Epidermal melanocyte (primary cell): Measurements from ENCODE around the gene CHRNA7.
"Not testable (repeated sequence)": the region's sequence is repeated elsewhere in the genome, so short reads cannot be mapped to it uniquely, and the experiment has no call there.

Experiments
- DNase-seq: peaks from one replicate; pipeline ENCODE4 v3.0.0; 2011; ENCODE audit warnings: low spot score; ENCODE audit not compliant: insufficient read length

Gene CHRNA7

GRCh38 chr15:32119694-32120330 lies 89.5 kb downstream of the CHRNA7 start:
- DNase-seq: no peak

DNA sequence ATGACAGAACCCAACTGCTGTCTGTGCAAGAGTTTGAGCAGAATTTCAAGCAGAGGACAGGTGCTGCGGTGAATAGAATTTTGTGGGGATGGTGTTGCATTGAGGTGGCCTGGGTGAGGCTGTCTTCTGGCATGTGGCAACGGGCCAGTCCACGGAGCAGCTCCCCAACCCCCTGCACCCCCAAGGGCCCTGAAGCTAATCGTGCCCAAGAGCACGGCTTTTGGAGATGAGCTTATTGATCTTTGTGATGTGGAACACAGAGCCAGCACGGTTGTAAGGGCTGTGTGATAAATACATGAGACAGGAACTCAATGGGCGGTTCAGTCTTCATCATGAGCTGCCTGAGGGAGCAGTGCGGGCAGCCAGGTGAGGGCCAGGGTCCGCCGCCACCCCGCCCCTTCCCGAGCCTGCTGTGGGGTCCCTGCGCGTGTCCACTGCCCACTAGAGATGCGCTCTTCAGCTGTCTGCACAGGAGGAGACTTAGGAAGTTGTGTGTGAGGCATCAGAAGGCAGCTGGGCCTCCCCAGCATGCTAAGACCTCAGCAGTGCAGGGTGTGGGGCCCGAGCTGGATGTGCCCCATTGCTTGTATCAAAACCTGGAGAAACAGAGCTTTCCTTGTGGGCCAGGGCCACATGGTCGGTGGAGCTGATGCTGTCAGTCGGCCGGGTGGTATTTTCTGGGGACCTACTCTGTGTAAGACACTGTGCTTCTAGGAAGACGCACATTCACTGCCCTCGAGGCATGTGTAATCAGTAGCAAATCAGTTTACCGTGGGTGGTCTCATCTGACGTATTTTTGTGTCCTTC lies 90.5 kb downstream of the CHRNA7 start:
- DNase-seq: no peak

- no peak for DNase-seq
Measured at GRCh38 chr15:32121384-32121695, 91.0 kb downstream of the CHRNA7 start.

- DNase-seq: no peak
Measured at GRCh38 chr15:32122013-32122412, 91.7 kb downstream of the CHRNA7 start.

- no peak for DNase-seq
Measured at GRCh38 chr15:32123473-32123872, 93.2 kb downstream of the CHRNA7 start.

GRCh38 chr15:32124726-32125125 lies 94.4 kb downstream of the CHRNA7 start:
- no peak for DNase-seq

- no peak for DNase-seq
Measured at GRCh38 chr15:32125595-32125994, 95.3 kb downstream of the CHRNA7 start.

DNA sequence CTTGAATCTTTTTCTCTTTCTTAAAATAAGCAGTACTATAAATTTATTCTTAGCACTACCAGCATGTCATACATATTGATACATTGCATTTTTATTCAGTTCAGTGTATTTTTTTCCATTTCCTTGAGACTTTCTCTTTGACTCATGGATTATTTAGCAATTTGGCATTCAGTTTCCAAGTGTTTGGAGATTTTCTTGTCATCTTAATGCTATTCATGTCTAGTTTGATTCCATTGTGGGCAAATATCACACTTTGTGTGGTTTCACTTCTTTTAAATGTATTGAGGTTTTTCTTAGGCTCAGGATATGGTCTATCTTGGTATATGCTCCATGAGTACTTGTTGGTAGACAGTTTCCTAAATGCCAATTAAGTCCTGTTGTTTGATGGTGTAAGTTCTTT lies 99.5 kb downstream of the CHRNA7 start:
- DNase-seq: no peak

DNA sequence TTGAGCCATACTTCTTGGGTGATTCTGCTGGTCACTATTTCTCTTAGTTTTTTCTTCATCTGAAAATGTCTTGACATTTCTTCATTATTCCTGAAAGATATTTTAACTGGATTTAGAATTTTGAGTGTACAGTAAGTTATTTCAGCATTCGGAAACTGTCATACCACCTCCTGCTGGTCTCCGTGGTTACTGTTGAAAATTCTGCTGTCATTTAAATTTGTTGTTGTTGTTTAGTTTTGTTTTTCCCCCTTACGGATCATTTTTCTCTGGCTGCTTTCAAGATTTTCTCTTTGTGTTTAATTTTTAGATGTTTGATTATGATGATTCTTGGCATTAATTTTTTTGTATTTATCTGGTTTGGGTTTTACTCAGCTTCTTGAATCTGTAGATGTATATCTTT lies 100.5 kb downstream of the CHRNA7 start:
- no peak for DNase-seq

- no peak for DNase-seq
Measured at GRCh38 chr15:32131803-32132202, 101.5 kb downstream of the CHRNA7 start.

DNA sequence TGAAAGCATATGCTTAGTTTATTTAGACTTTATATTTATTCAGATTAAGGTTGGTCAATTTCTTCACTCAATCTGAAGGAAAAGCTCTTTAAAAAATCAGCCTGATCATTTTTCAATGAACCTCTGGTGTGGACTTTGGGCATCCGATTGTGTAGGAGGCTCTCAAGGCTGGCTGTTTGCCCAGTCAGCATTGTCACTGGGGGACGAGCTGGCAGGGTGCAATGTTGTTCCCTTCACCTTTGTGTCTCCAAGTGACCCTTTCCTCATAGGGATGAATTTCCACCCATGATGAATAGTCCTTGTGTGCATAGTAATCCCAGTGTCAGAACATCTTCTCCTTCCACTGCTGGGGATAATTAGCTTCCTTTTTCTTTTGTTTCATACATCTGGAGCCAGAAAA lies 102.5 kb downstream of the CHRNA7 start:
- DNase-seq: no peak

DNA sequence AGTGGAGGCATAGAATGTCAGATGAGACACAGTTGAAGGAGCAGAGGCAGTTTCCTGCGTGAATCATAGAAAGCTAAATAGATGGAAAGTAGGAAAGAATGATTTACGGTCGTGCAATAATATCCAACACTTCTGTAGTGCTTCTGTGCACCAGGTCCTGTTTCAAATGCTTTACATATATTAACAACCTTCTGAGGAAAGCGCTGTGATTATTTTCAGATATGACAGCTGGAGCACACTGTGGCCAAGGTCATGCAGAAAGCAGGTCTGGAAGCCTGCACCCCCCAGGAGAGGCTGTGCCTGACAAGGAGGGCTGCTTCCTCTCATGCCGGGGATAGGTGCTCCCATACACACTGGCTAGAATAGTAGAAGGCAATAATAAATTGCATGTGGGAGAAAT lies 104.5 kb downstream of the CHRNA7 start:
- no peak for DNase-seq

- DNase-seq: no peak
Measured at GRCh38 chr15:32135335-32135734, 105.0 kb downstream of the CHRNA7 start.

- DNase-seq: not testable (repeated sequence)
Measured at GRCh38 chr15:32145512-32145911, 115.2 kb downstream of the CHRNA7 start.

- DNase-seq: no peak
Measured at GRCh38 chr15:32148833-32149555, 118.7 kb downstream of the CHRNA7 start.

- no peak for DNase-seq
Measured at GRCh38 chr15:32152574-32152973, 122.3 kb downstream of the CHRNA7 start.

DNA sequence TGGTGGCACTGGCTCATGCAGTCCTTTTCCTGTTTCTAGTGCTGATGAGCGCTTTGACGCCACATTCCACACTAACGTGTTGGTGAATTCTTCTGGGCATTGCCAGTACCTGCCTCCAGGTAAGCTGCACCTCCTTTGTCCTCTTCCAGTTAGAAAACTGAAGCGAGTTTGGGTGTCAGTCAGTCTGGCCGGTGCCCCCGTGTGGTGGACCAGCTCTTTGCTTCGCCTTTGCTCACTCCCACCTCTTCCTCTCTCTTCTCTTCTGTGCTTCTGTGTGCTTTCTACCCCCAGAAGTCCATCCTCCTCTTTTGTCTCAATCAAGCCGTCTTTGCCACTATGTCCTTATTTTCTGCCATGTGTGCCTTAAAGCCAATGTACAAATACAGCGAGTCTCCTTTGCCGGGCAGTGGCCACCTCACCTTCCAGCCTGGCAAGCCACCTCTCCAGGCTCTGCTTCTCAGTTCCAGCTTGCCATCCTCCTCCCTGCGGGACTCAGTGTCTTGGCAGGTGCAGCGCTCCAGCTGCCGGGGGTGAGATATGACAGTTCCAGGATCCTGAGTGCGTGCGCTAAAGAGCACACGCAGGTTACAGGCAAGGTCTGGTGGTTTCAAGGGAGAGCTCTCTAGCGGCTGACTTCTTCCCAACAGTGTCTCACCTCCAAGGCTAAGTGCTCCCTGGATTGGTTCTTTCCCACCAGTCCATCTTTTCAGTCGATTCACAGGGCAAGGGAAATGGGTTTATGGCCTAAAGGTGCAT lies 123.7 kb downstream of the CHRNA7 start:
- DNase-seq: not testable (repeated sequence)

DNA sequence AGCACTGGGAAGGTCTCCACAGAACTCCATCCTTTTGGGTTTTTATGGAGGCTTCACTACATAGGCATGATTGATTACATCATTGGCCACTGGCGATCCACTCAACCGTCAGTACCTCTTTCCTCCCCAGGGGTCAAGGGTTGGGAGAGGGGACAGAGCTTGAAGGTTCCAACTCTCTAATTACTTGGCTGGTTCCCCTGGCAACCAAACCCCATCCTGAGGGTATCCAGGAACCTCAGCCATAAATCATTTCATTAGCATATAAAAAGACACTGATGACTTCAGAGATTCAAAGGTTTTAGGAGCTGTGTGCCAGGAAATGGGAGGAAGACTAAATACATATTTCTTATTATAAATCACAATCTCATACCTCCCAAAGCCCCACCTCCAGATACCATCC lies 131.8 kb downstream of the CHRNA7 start:
- not testable (repeated sequence) for DNase-seq

- DNase-seq: not testable (repeated sequence)
Measured at GRCh38 chr15:32164065-32164464, 133.8 kb downstream of the CHRNA7 start.

GRCh38 chr15:32164747-32165146 lies 134.4 kb downstream of the CHRNA7 start:
- not testable (repeated sequence) for DNase-seq

- DNase-seq: not testable (repeated sequence)
Measured at GRCh38 chr15:32165775-32166174, 135.5 kb downstream of the CHRNA7 start.

DNA sequence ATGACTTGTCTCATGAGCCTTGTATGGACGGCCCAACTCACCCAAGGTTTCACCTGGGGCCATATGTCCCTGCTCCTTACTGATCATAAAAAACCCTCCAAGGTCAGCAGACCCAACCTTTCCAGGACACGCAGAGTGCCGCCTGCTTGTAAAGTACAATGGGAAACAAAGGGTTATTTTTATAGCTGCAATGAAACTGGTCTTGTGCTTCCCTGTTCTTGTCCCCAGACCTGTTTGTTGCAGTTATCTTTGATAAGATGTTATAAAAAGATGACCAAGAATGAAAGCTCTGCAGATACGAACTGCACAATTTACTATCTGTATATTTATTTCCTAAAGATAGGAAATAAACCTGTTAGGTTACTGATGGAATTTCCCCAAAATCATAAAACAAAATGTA lies 136.0 kb downstream of the CHRNA7 start:
- not testable (repeated sequence) for DNase-seq
